Thyroid gland (tissue), 4 donors: Measurements from ENCODE around the gene ZBTB5. TPM values are rescaled to one million over a fixed set of nuclear protein-coding genes. Genes with fewer than 3 reads are reported as not detected.

Experiments used
- DNase-seq, 2 donors: peaks; one replicate each; pipeline ENCODE4 v3.0.0-alpha.2; 2019
- H3K27ac ChIP-seq, 3 donors: fragments of 200-600 bp; sonication (generic); 1 replicate in 2 of 3; 2 replicates in 1 of 3; pipeline ENCODE4 v1.5.1; 2016 to 2019; ENCODE audit warnings: mild to moderate bottlenecking in 1 of 3, moderate library complexity in 1 of 3
- H3K27me3 ChIP-seq: fragments of 200-600 bp; sonication (generic); one replicate; pipeline ENCODE4 v1.5.1; 2019
- H3K36me3 ChIP-seq, 2 donors: fragments of 200-600 bp; sonication (generic); one replicate each; pipeline ENCODE4 v1.5.1; 2016 to 2019
- H3K4me1 ChIP-seq, 2 donors: fragments of 200-600 bp; sonication (generic); one replicate each; pipeline ENCODE4 v1.5.1; 2017 to 2019
- H3K4me3 ChIP-seq, 3 donors: fragments of 200-600 bp; sonication (generic); replicated peaks in 1 of 3; 1 replicate in 2 of 3; 2 replicates in 1 of 3; pipeline ENCODE4 v1.5.1; 2016; ENCODE audit warnings: mild to moderate bottlenecking in 1 of 3
- H3K9me3 ChIP-seq: fragments of 200-600 bp; sonication (generic); one replicate; pipeline ENCODE4 v1.5.1; 2017
- POLR2A ChIP-seq, 2 donors: fragments of 450-650 bp; IDR thresholded peaks; one replicate each; pipeline ENCODE4 v1.6.1; 2017; ENCODE audit warnings: antibody characterized with exemption in 2 of 2, mild to moderate bottlenecking in 2 of 2, moderate library complexity in 1 of 2
- WGBS, 2 donors: methylation state at CpG; one replicate each; pipeline ENCODE4 v1.1.5; 2017; 5-methylcytosine and 5-hydroxymethylcytosine counted together
- intact Hi-C: fragments of 100-400 bp; cut with DNase I; formaldehyde crosslinking; loops from one replicate; pipeline ENCODE4 v1.15.1; 2023
- total RNA-seq, 4 donors: library from RNA; depleted of rRNA; stranded (reverse); fragments of >200 nt; gene quantifications; one replicate each; pipeline ENCODE4 v1.2.3, GENCODE V29; 2016
- TF ChIP-seq, protein P1 (sequence below), 6 experiments: fragments of 200-600 bp in 3 of 6; fragments of 450-650 bp in 3 of 6; sonication (generic) in 3 of 6; IDR thresholded peaks; one replicate each; pipeline ENCODE4 v1.5.1; 2016 to 2019; ENCODE audit warnings: antibody characterized with exemption in 6 of 6, mild to moderate bottlenecking in 2 of 6, inconsistent platforms in 1 of 6, moderate library complexity in 1 of 6

Gene ZBTB5
- total RNA-seq, 4 donors from 2014 or later, result 19.2 to 26.8 (median 22.3) TPM

DNA sequence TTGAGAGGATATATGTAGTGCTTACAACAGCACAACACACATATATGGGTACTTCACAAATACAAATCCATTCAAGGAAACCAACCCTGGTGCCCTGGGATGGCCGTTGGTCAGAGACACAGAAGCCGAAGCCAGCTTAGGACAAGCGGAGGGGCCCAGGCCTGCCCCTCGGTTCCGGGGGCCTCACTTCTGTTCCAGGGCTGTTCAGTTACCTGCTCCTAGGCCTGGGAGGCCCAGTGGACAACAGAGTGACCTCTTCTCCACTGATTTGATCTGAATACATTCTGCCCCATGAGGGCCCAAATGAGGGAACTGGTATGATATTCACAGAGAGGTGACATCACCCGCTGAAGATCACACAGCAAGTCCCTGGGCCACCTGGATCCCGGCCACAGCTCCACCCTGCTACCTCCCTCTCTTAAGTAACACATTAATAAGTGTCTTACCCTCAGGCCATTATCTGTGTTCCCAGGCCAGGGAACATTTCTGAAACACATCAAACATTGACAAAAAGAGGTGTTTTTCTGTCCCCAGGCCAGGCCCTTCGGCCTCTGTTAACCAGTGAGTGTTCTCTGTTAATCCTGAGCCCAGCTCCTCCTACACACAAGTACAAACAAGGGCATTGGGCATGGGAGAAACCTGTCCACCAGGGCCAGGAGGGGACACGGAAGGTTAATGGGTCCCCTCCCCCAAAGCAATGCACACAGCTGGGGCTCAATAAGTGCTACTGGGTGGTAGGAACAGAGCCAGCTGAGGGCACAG is 47.2 kb downstream of the ZBTB5 start:
- no peaks in the 10 kb centered on the region for H3K9me3 ChIP-seq
- H3K27me3 ChIP-seq, result no peaks in the 10 kb centered on the region
- TF ChIP-seq, protein P1, sequence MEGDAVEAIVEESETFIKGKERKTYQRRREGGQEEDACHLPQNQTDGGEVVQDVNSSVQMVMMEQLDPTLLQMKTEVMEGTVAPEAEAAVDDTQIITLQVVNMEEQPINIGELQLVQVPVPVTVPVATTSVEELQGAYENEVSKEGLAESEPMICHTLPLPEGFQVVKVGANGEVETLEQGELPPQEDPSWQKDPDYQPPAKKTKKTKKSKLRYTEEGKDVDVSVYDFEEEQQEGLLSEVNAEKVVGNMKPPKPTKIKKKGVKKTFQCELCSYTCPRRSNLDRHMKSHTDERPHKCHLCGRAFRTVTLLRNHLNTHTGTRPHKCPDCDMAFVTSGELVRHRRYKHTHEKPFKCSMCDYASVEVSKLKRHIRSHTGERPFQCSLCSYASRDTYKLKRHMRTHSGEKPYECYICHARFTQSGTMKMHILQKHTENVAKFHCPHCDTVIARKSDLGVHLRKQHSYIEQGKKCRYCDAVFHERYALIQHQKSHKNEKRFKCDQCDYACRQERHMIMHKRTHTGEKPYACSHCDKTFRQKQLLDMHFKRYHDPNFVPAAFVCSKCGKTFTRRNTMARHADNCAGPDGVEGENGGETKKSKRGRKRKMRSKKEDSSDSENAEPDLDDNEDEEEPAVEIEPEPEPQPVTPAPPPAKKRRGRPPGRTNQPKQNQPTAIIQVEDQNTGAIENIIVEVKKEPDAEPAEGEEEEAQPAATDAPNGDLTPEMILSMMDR (IDR thresholded peaks at IDR 0.05), result no peak
- TF ChIP-seq POLR2A (IDR thresholded peaks at IDR 0.05), result no peak
- no peaks in the 10 kb centered on the region for H3K36me3 ChIP-seq
- intact Hi-C loops, result no loop called here
- WGBS, 2 donors, result 90% methylated on average over 9 of the region's 9 CpGs
- no peak for DNase-seq
- peaks cover 6 to 10% of the 10 kb centered on the region in 2 donors for H3K4me1 ChIP-seq
- H3K4me3 ChIP-seq, result no peak overlapping the region
- H3K27ac ChIP-seq, result no peak overlapping the region

DNA sequence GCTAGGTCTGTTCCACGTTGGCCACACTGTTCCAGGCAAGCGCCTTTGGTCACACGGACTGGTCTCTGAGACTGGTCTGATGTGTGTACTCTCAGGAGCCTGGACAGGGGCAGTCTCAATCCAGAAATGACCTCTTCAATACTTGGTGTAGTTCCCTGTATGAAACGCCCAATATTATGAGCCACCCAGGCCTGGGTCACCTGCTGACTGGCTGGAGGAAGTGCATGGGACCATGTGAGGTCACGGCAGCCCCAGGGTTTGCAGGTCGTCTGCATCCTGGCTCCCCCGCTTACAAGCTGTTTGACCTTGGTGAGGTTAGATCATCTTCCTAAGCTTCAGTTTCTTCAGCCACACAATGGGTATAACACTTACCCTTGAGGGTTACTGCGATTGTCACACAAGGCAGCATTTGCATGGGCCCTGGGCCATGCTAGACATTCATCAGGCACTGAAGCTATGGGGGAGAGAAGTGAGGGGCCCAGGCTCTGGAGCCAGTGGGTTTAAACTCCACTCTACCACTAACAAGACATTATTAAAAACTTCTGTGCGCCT is 47.9 kb downstream of the ZBTB5 start:
- no peak overlapping the region for H3K4me3 ChIP-seq
- 83 to 91% methylated on average over 7 to 9 of the region's 9 CpGs for WGBS, 2 donors
- no peaks in the 10 kb centered on the region for H3K9me3 ChIP-seq
- intact Hi-C loops, result no loop called here
- no peak overlapping the region for H3K27ac ChIP-seq
- no peaks in the 10 kb centered on the region for H3K36me3 ChIP-seq
- peaks cover 6 to 10% of the 10 kb centered on the region in 2 donors for H3K4me1 ChIP-seq
- no peak for TF ChIP-seq POLR2A (IDR thresholded peaks at IDR 0.05)
- TF ChIP-seq, protein P1 (IDR thresholded peaks at IDR 0.05), result no peak
- no peaks in the 10 kb centered on the region for H3K27me3 ChIP-seq
- no peak for DNase-seq

DNA sequence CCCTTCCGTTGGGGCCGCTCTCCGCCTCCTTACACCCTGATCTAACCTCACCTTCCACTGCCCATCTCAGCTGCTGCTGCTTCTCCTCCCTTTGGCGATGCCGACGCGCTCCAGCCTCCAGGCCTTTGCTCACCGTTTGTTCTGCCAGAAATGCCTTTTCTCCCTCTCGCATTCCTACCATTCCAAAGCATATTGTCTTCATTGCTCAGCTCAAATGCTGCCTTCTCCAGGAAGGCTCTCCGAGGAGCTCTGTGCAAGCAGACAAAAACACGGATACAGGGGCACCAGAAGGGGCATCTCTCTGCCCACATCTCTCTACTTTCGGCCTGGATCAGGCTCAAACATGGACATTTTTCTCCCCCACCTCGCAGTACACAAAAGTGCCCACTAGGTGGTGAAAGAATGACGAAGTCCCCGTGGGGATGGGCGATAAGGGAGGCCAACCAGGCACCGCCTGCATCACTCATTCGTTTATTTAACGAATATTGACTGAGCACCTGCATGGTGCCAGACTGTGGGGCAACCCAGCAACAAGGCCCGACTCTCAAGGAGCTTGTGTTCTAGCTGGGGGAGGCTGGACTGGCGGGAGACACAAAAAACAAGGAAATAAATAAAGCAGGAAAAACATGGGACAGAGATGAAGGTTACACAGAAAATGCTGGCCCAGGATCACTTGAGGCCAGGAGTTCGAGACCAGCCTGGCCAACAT is 50.1 kb downstream of the ZBTB5 start:
- peak; percentile 66 to 80 for DNase-seq
- Histone ChIP-seq H3K27me3 (no peaks in the 10 kb centered on the region), H3K4me1 (peaks cover 0 to 4% of the 10 kb centered on the region in 2 donors), H3K9me3 (no peaks in the 10 kb centered on the region), H3K36me3 (no peaks in the 10 kb centered on the region), H3K4me3 (no peak overlapping the region), H3K27ac (peak overlapping the region in 1 of 3 donors; percentile 45)
- intact Hi-C loops, result no loop called here
- 16 to 23% methylated on average over 20 to 22 of the region's 22 CpGs for WGBS, 2 donors
- TF ChIP-seq POLR2A (IDR thresholded peaks at IDR 0.05), result no peak
- TF ChIP-seq, protein P1 (IDR thresholded peaks at IDR 0.05), result peak; percentile 70 to 86 (median 82)

DNA sequence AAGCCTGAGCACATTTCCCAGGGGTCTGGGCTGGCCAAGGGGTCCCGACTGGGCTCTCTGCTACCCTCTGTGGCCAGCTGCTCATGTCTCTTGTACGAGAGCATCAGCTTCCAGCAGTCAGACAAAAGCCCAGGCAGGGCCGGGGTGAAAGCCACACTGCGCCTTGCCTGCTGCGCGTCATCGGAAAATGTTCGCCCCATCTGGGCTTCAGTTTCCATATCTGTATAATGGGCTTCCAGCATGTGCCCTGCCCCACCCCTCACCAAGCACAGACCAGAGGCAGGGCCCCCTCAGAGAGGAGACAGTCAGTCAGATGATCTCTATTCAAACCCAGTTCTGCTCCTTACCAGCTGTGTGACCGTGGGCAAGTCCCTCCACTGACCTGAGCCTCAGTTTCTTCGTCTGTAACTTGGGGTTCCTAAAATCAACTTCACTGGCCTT is 50.7 kb downstream of the ZBTB5 start:
- Histone ChIP-seq H3K27me3 (no peaks in the 10 kb centered on the region), H3K36me3 (no peaks in the 10 kb centered on the region), H3K4me1 (peaks cover 0 to 4% of the 10 kb centered on the region in 2 donors), H3K27ac (no peak overlapping the region), H3K4me3 (no peak overlapping the region), H3K9me3 (no peaks in the 10 kb centered on the region)
- no peak for DNase-seq
- TF ChIP-seq POLR2A (IDR thresholded peaks at IDR 0.05), result no peak
- TF ChIP-seq, protein P1 (IDR thresholded peaks at IDR 0.05), result no peak
- intact Hi-C loops, result no loop called here
- 70 to 77% methylated on average over 3 to 10 of the region's 10 CpGs for WGBS, 2 donors
